ENCODE measurements around the gene NCR1.
"Not testable (repeated sequence)": the region's sequence is repeated elsewhere in the genome, so short reads cannot be mapped to it uniquely, and the experiment has no call there.

Gene NCR1

DNA sequence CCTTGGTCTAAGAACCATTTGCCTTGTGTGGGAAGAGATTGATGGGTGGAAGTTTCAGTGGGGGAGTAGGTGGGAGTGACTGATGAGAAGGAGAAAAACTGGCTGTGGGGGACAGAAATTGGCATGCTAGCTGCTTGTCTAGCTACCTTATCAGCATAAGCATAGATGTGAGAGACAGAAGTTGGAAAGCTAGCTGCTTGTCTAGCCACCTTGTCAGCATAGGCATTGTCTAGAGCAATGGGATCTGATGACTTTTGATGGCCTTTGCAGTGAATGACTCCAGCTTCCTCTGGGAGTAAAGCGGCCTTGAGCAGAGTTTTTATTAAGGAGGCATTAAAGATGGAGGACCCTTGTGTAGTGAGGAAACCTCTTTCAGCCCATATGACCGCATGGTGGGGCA is 9.9 kb upstream of the NCR1 start:
- no peak for DNase-seq (ENCODE audit: low read depth)
- H3K4me3 ChIP-seq (ENCODE audit: control insufficient read depth, low read depth, low read length) = no peak overlapping the region
- TF ChIP-seq CTCF (IDR thresholded peaks at IDR 0.05; ENCODE audit: control insufficient read depth, insufficient read depth, low read depth, low read length, missing control alignments) = no peak

DNA sequence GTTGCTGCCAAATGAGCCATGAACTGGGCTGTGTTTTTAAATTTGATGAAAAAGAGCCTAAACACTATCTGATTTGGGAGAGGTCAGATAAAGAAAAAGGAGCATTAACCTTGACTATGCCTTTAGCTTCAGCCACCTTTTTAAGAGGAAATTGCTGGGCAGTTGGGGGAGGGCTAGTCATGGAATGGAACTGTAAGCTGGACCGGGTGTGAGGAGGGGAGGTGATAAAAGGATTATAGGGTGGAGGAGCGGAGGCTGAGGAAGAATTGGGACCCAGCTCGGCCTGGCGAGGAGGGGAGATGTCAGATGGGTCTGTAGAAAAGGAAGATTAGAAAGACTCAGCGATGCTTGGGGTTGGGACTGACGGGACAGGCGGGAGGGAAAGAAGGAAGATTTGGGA is 7.3 kb upstream of the NCR1 start:
- not testable (repeated sequence) for DNase-seq (ENCODE audit: low read depth); H3K4me3 ChIP-seq (ENCODE audit: control insufficient read depth, low read depth, low read length)

DNA sequence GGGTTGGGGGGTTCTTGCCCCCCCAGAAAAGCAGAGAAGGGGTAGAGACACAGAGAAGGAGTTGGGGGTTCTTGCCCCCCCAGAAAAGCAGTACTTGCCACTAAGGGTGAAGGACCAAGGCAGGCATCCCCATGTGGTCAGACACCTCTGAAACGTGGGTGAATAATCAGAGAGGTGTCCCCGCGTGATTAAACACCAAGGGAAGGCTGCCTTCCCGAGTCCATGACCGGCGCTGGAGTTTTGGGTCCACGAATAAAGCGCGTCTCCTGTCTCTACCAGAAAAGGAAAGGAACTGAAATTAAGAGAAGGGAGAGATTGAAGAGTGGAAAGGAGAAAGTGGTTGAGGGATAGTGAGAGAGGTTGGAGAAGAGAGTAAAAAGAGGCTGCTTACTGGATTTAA is 6.3 kb upstream of the NCR1 start:
- not testable (repeated sequence) for H3K4me3 ChIP-seq (ENCODE audit: control insufficient read depth, low read depth, low read length); DNase-seq (ENCODE audit: low read depth)

DNA sequence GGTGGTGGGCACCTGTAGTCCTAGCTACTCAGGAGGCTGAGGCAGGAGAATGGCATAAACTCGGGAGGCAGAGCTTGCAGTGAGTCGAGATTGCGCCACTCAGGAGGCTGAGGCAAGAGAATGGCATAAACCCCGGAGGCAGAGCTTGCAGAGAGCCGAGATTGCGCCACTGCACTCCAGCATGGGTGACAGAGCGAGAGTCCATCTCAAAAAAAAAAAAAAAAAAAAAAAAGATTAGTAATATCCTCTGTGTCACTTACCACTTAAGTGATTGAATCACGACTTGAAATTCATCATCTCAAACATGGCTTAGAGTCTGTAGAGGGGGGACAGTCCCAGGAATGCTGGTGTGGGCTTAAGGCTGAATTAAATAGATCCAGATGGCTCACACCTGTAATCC is 4.8 kb upstream of the NCR1 start:
- not testable (repeated sequence) for H3K4me3 ChIP-seq (ENCODE audit: control insufficient read depth, low read depth, low read length); DNase-seq (ENCODE audit: low read depth)

GRCh38 chr19:54902061-54902460 is 3.9 kb upstream of the NCR1 start:
- no peak for DNase-seq (ENCODE audit: low read depth)
- TF ChIP-seq CTCF (IDR thresholded peaks at IDR 0.05; ENCODE audit: control insufficient read depth, insufficient read depth, low read depth, low read length, missing control alignments) = no peak
- no peak overlapping the region for H3K4me3 ChIP-seq (ENCODE audit: control insufficient read depth, low read depth, low read length)

- no peak for DNase-seq (ENCODE audit: low read depth)
- TF ChIP-seq CTCF (IDR thresholded peaks at IDR 0.05; ENCODE audit: control insufficient read depth, insufficient read depth, low read depth, low read length, missing control alignments) = no peak
These were observed 2.6 kb upstream of the NCR1 start for GRCh38 chr19:54903303-54903702.

DNA sequence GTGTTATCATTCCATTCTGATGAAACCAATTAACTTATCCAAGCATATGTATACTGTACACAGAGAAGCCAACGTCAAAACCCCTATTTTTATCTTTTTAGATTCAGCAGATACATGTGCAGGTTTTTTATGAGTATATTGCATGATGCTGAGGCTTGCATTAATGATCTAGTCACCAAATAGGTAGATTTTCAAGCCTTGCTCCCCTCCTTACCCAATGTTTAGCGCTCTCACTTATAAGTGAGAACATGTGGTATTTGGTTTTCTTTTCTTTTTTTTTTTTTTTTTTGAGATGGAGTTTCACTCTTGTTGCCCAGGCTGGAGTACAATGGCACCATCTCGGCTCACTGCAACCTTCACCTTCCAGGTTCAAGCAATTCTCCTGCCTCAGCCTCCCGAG is 1.7 kb upstream of the NCR1 start:
- not testable (repeated sequence) for DNase-seq (ENCODE audit: low read depth); H3K4me3 ChIP-seq (ENCODE audit: control insufficient read depth, low read depth, low read length)

More at GRCh38 chr19:54903303-54903702, 2.6 kb upstream of the NCR1 start:
- no peak overlapping the region for H3K4me3 ChIP-seq (ENCODE audit: control insufficient read depth, low read depth, low read length)

DNA sequence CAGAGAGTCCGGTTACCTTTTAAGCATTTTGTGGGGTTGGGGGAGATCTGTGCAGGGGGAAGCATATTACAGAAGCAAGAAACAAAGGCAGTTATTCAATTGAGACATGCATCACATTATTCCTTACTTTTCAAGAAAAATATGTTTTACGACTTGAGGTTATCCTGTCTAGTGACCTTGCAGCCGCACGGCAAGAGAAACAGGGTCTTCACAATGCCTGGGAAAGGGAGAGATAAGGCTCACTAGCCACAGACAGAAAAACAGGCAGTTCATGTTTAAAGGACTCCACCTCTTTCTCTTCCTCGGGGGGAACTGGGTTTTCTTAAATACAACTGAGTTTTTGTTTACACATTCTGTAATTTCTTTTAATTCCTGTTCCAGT is 536 bp upstream of the NCR1 start:
- H3K4me3 ChIP-seq (ENCODE audit: control insufficient read depth, low read depth, low read length) = no peak overlapping the region
- DNase-seq (ENCODE audit: low read depth) = no peak
- TF ChIP-seq CTCF (IDR thresholded peaks at IDR 0.05; ENCODE audit: control insufficient read depth, insufficient read depth, low read depth, low read length, missing control alignments) = no peak

DNA sequence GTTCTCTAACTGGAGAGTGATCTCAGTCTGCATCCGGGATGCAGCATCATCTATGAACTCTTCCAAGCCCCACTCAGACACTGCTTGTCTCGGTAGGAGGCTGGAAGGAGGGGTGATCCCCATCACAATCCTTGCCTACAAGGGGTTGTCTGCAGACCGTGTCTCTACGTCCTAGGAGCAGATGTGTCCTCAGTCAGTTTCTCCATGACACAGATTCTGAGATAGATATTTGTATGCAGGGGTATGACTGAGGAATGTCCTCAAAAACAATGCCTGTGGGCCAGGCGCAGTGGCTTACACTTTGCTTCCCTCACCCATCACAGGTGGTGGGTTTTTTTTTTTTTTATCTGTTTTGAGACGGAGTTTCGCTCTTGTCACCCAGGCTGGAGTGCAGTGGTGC is 871 bp downstream of the NCR1 start:
- no peak for TF ChIP-seq CTCF (IDR thresholded peaks at IDR 0.05; ENCODE audit: control insufficient read depth, insufficient read depth, low read depth, low read length, missing control alignments)
- H3K4me3 ChIP-seq (ENCODE audit: control insufficient read depth, low read depth, low read length) = no peak overlapping the region
- no peak for DNase-seq (ENCODE audit: low read depth)

DNA sequence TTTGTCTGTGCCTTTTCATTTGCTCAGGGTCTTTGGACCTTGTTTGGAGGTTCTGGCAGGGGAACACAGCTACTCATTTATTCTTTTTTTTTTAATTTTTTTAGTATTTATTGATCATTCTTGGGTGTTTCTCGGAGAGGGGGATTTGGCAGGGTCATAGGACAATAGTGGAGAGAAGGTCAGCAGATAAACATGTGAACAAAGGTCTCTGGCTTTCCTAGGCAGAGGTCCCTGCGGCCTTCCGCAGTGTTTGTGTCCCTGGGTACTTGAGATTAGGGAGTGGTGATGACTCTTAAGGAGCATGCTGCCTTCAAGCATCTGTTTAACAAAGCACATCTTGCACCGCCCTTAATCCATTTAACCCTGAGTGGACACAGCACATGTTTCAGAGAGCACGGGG is 2.0 kb downstream of the NCR1 start:
- not testable (repeated sequence) for DNase-seq (ENCODE audit: low read depth); H3K4me3 ChIP-seq (ENCODE audit: control insufficient read depth, low read depth, low read length)
